Caco-2 (cell line): ENCODE results near the gene CEL. TPM values are rescaled to one million over a fixed set of nuclear protein-coding genes. Genes with fewer than 3 reads are reported as not detected.
A peak's percentile ranks its signal among the peaks of the same experiment; 100 is the strongest.
"Not testable (repeated sequence)": the region's sequence is repeated elsewhere in the genome, so short reads cannot be mapped to it uniquely, and the experiment has no call there.

ENCODE experiments used
- BruUV-seq: library from RNA; stranded (reverse); fragments of 400-500 nt; replicated peaks from 2 replicates; lab custom pipeline; 2021; lab: Mats Ljungman, UMichigan
- CTCF ChIA-PET: fragments of 300-600 bp; sonication (Branson Sonifier 250); formaldehyde crosslinking; loops from one replicate; lab custom pipeline; 2022; ENCODE audit warnings: antibody characterized with exemption; lab: Charles Lee
- POLR2A ChIA-PET: fragments of 300-600 bp; sonication (Branson Sonifier 250); formaldehyde crosslinking; loops from one replicate; lab custom pipeline; 2022; ENCODE audit warnings: antibody characterized with exemption; lab: Charles Lee
- DNase-seq, 2 experiments: peaks; one replicate each; pipeline versions ENCODE4 v3.0.0 to v3.0.0-alpha.2; 2020 to 2022
- H3K27me3 ChIP-seq: replicated peaks from 2 replicates; pipeline ENCODE4 v1.6.0; 2011; ENCODE audit warnings: low read length; ENCODE audit not compliant: control insufficient read depth, insufficient read depth
- H3K36me3 ChIP-seq: 2 replicates; pipeline ENCODE4 v1.5.1; 2011; ENCODE audit warnings: low read length; ENCODE audit not compliant: control insufficient read depth, insufficient read depth
- H3K4me1 ChIP-seq: fragments of 250-450 bp; sonication (Bioruptor Pico); 2 replicates; pipeline ENCODE4 v1.5.1; 2020; ENCODE audit warnings: mild to moderate bottlenecking
- H3K4me3 ChIP-seq: 2 replicates; pipeline ENCODE4 v1.5.1; 2011; ENCODE audit warnings: low read depth, mild to moderate bottlenecking, control low read depth, low read length
- H3K9me3 ChIP-seq: fragments of 250-450 bp; sonication (Bioruptor Pico); 2 replicates; pipeline ENCODE4 v1.5.1; 2020; ENCODE audit warnings: mild to moderate bottlenecking, moderate library complexity
- H3K27ac Mint-ChIP-seq: one replicate; pipeline ENCODE4 v1.8.0; 2022; ENCODE audit warnings: mixed read lengths; ENCODE audit not compliant: unreplicated experiment
- H3K27me3 Mint-ChIP-seq: one replicate; pipeline ENCODE4 v1.8.0; 2022; ENCODE audit warnings: mixed read lengths; ENCODE audit not compliant: insufficient read depth, unreplicated experiment
- H3K36me3 Mint-ChIP-seq: one replicate; pipeline ENCODE4 v1.8.0; 2022; ENCODE audit warnings: mild to moderate bottlenecking, mixed read lengths; ENCODE audit not compliant: insufficient read depth, unreplicated experiment
- H3K4me1 Mint-ChIP-seq: one replicate; pipeline ENCODE4 v1.8.0; 2022; ENCODE audit warnings: low read depth, mixed read lengths; ENCODE audit not compliant: unreplicated experiment
- H3K4me3 Mint-ChIP-seq: one replicate; pipeline ENCODE4 v1.8.0; 2022; ENCODE audit warnings: mild to moderate bottlenecking, moderate library complexity, mixed read lengths; ENCODE audit not compliant: unreplicated experiment
- H3K9me3 Mint-ChIP-seq: one replicate; pipeline ENCODE4 v1.8.0; 2022; ENCODE audit warnings: mixed read lengths; ENCODE audit not compliant: unreplicated experiment
- intact Hi-C: fragments of 100-400 bp; cut with micrococcal nuclease; formaldehyde crosslinking; loops from one replicate; pipeline ENCODE4 v1.10.0; 2022; ENCODE audit not compliant: unreplicated experiment
- total RNA-seq: library from RNA; stranded (reverse); gene quantifications from 2 replicates; pipeline ENCODE4 v1.2.3, GENCODE V29; 2022
- TF ChIP-seq, protein P1 (sequence below), 2 experiments: fragments of 200-600 bp in 1 of 2; IDR thresholded peaks; 1 replicate in 1 of 2; 2 replicates in 1 of 2; pipeline versions ENCODE4 v1.5.1 to v1.8.0; 2011 to 2022; ENCODE audit warnings: antibody characterized with exemption in 1 of 2, control low read depth in 1 of 2, inconsistent platforms in 1 of 2, low read depth in 1 of 2, low read length in 1 of 2, mild to moderate bottlenecking in 1 of 2, moderate library complexity in 1 of 2; ENCODE audit not compliant: insufficient read depth in 1 of 2, severe bottlenecking in 1 of 2, unreplicated experiment in 1 of 2

Gene CEL
- total RNA-seq, 1 experiment from 2014 or later: 2.0 TPM

- H3K27ac Mint-ChIP-seq: no peak overlapping the region
- H3K9me3 Mint-ChIP-seq: no peaks in the 10 kb centered on the region
- intact Hi-C loops: no loop called here
- Histone ChIP-seq H3K4me3 (no peak overlapping the region), H3K9me3 (no peaks in the 10 kb centered on the region), H3K4me1 (no peaks in the 10 kb centered on the region), H3K27me3 (no peaks in the 10 kb centered on the region), H3K36me3 (peaks cover 1% of the 10 kb centered on the region)
- H3K27me3 Mint-ChIP-seq: no peaks in the 10 kb centered on the region
- H3K4me3 Mint-ChIP-seq: no peak overlapping the region
- no peak for DNase-seq
- no peaks in the 10 kb centered on the region for H3K4me1 Mint-ChIP-seq
- ChIA-PET CTCF (interaction anchor here (0.6 kb wide), 1 partner anchor 10 kb away, joined by 4 read pairs; no protein-coding TSS in a partner anchor), POLR2A (interaction anchor here (0.5 kb wide), 1 partner anchor 111 kb away, joined by 9 read pairs; no protein-coding TSS in a partner anchor)
- H3K36me3 Mint-ChIP-seq: peaks cover 28% of the 10 kb centered on the region
- no TSS peak for BruUV-seq
- TF ChIP-seq, protein P1, sequence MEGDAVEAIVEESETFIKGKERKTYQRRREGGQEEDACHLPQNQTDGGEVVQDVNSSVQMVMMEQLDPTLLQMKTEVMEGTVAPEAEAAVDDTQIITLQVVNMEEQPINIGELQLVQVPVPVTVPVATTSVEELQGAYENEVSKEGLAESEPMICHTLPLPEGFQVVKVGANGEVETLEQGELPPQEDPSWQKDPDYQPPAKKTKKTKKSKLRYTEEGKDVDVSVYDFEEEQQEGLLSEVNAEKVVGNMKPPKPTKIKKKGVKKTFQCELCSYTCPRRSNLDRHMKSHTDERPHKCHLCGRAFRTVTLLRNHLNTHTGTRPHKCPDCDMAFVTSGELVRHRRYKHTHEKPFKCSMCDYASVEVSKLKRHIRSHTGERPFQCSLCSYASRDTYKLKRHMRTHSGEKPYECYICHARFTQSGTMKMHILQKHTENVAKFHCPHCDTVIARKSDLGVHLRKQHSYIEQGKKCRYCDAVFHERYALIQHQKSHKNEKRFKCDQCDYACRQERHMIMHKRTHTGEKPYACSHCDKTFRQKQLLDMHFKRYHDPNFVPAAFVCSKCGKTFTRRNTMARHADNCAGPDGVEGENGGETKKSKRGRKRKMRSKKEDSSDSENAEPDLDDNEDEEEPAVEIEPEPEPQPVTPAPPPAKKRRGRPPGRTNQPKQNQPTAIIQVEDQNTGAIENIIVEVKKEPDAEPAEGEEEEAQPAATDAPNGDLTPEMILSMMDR (IDR thresholded peaks at IDR 0.05; ENCODE audit: insufficient read depth in 1 of 2, low read depth in 1 of 2, low read length in 1 of 2, severe bottlenecking in 1 of 2, unreplicated experiment in 1 of 2): no peak
These were observed 23.8 kb upstream of the CEL start for GRCh38 chr9:133037775-133038515.

DNA sequence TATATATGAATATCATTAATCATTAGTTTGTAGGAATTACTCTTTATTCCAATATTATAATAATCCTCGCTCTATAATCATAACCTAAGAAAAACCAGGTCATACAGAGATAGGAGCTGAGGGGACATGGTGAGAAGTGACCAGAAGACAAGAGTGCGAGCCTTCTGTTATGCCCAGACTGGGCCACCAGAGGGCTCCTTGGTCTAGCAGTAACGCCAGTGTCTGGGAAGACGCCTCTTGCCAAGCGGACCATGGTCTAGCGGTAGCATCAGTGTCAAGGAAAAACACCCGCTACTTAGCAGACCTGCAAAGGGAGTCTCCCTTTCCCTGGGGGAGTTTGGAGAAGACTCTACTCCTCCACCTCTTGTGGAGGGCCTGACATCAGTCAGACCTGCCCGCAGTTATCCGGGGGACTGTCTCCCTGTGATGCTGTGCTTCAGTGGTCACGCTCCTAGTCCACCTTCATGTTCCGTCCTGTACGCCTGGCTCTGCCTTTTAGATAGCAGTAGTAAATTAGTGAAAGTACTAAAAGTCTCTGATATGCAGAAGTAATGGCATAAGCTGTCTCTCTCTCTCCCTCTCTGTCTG, 20.8 kb upstream of the CEL start:
- peaks cover 43% of the 10 kb centered on the region for H3K36me3 Mint-ChIP-seq
- H3K27ac Mint-ChIP-seq, BruUV-seq, H3K27me3 ChIP-seq, H3K9me3 ChIP-seq, H3K9me3 Mint-ChIP-seq, intact Hi-C loops, H3K36me3 ChIP-seq, H3K4me3 Mint-ChIP-seq, H3K4me3 ChIP-seq, H3K4me1 ChIP-seq, H3K27me3 Mint-ChIP-seq, H3K4me1 Mint-ChIP-seq, POLR2A ChIA-PET: not testable (repeated sequence)
- TF ChIP-seq, protein P1 (IDR thresholded peaks at IDR 0.05; ENCODE audit: insufficient read depth in 1 of 2, low read depth in 1 of 2, low read length in 1 of 2, severe bottlenecking in 1 of 2, unreplicated experiment in 1 of 2): peak; percentile 39 to 53
- DNase-seq: peak; percentile 63 to 72
- CTCF ChIA-PET: interaction anchor here (0.7 to 1.4 kb wide), 3 partner anchors 11 to 103 kb away, joined by 3 to 5 read pairs (median 3); partner anchors contain the start of gene GTF3C5

DNA sequence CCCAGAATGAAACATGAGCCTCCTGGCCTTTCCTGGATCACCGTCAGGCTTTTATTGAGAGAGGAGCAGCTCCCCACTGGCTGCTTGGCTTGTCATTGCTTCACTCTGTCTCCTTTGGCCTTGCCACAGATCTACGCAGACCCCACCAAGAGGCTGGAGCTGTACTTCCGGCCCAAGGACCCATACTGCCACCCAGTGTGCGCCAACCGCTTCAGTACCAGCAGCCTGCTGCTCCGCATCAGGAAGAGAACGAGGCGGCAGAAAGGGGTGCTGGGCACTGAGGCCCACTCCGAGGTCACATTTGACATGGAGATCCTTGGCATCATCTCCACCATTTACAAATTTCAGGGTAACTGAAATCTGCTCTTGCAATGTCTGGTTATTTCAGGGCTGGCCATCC, 19.8 kb upstream of the CEL start:
- peaks cover 51% of the 10 kb centered on the region for H3K36me3 Mint-ChIP-seq
- Histone ChIP-seq H3K4me1 (no peaks in the 10 kb centered on the region), H3K36me3 (no peaks in the 10 kb centered on the region; the same call in 1 of the 2 replicates), H3K27me3 (no peaks in the 10 kb centered on the region), H3K4me3 (no peak overlapping the region), H3K9me3 (no peaks in the 10 kb centered on the region)
- intact Hi-C loops: no loop called here
- TF ChIP-seq, protein P1 (IDR thresholded peaks at IDR 0.05; ENCODE audit: insufficient read depth in 1 of 2, low read depth in 1 of 2, low read length in 1 of 2, severe bottlenecking in 1 of 2, unreplicated experiment in 1 of 2): no peak
- ChIA-PET POLR2A (no interaction called here), CTCF (no interaction called here)
- H3K27me3 Mint-ChIP-seq: no peaks in the 10 kb centered on the region
- no TSS peak for BruUV-seq
- DNase-seq: no peak
- no peak overlapping the region for H3K27ac Mint-ChIP-seq
- H3K4me3 Mint-ChIP-seq: no peak overlapping the region
- no peaks in the 10 kb centered on the region for H3K9me3 Mint-ChIP-seq
- H3K4me1 Mint-ChIP-seq: peaks cover 6% of the 10 kb centered on the region
